Endometrial microvascular endothelial cells (primary cell): ENCODE results near the gene UQCRFS1. TPM values are rescaled to one million over a fixed set of nuclear protein-coding genes. Genes with fewer than 3 reads are reported as not detected.

ENCODE experiments used
- in situ Hi-C: cut with HindIII; loops from 2 replicates; pipeline ENCODE4 v1.10.0; 2017; ENCODE audit warnings: low sequenced_read_pairs, low pct_unique_long_range_greater_than_20kb; ENCODE audit errors: inconsistent ontology term
- total RNA-seq: library from RNA; depleted of rRNA; stranded (reverse); fragments of >200 nt; gene quantifications from one replicate; pipeline ENCODE4 v1.2.3, GENCODE V29; 2015; ENCODE audit errors: inconsistent ontology term

UQCRFS1 gene
- total RNA-seq, 1 donor from 2014 or later = 46.4 TPM

GRCh38 chr19:29176981-29177754 lies 35.8 kb downstream of the UQCRFS1 start:
- in situ Hi-C loops = no loop called here

GRCh38 chr19:29173896-29174295 lies 39.1 kb downstream of the UQCRFS1 start:
- in situ Hi-C loops = no loop called here

GRCh38 chr19:29172302-29172701 lies 40.6 kb downstream of the UQCRFS1 start:
- in situ Hi-C loops = no loop called here

GRCh38 chr19:29171525-29171924 lies 41.4 kb downstream of the UQCRFS1 start:
- in situ Hi-C loops = no loop called here

- in situ Hi-C loops = no loop called here
Measured at GRCh38 chr19:29170554-29170953, 42.4 kb downstream of the UQCRFS1 start.

- in situ Hi-C loops = no loop called here
Measured at GRCh38 chr19:29162694-29163093, 50.3 kb downstream of the UQCRFS1 start.

GRCh38 chr19:29155683-29156082 lies 57.3 kb downstream of the UQCRFS1 start:
- in situ Hi-C loops = no loop called here
